Activated CD4-positive, alpha-beta T cell treated with anti-CD3 and anti-CD28 coated beads, Interleukin-2, amount 10 ng/mL, durations not matched to agents 7 days and 5 days (primary cell): ENCODE data around the gene HBM. TPM values are rescaled to one million over a fixed set of nuclear protein-coding genes. Genes with fewer than 3 reads are reported as not detected.
A peak's percentile ranks its signal among the peaks of the same experiment; 100 is the strongest.
"Not testable (repeated sequence)": the region's sequence is repeated elsewhere in the genome, so short reads cannot be mapped to it uniquely, and the experiment has no call there.

Experiments used
- CTCF ChIA-PET: fragments of 350-600 bp; sonication (Branson Sonifier 250); formaldehyde crosslinking; loops from one replicate; lab custom pipeline; 2021; ENCODE audit warnings: antibody characterized with exemption; lab: Charles Lee
- POLR2A ChIA-PET: fragments of 350-600 bp; sonication (Branson Sonifier 250); formaldehyde crosslinking; loops from one replicate; lab custom pipeline; 2021; ENCODE audit warnings: antibody characterized with exemption; lab: Charles Lee
- DNase-seq: peaks from one replicate; pipeline ENCODE4 v3.0.0-alpha.2; 2020
- H3K27ac Mint-ChIP-seq: one replicate; pipeline ENCODE4 v1.8.0; 2021; ENCODE audit warnings: mild to moderate bottlenecking, moderate library complexity, mixed read lengths
- H3K27me3 Mint-ChIP-seq: one replicate; pipeline ENCODE4 v1.8.0; 2021; ENCODE audit warnings: mixed read lengths
- H3K36me3 Mint-ChIP-seq: one replicate; pipeline ENCODE4 v1.8.0; 2021; ENCODE audit warnings: low read depth, mixed read lengths
- H3K4me1 Mint-ChIP-seq: one replicate; pipeline ENCODE4 v1.8.0; 2021; ENCODE audit warnings: mixed read lengths
- H3K4me3 Mint-ChIP-seq: one replicate; pipeline ENCODE4 v1.8.0; 2021; ENCODE audit warnings: mild to moderate bottlenecking, moderate library complexity, mixed read lengths
- H3K9me3 Mint-ChIP-seq: one replicate; pipeline ENCODE4 v1.8.0; 2021; ENCODE audit warnings: mixed read lengths
- total RNA-seq, 2 experiments: library from RNA; stranded (reverse); gene quantifications; one replicate each; pipeline ENCODE4 v1.2.3, GENCODE V29; 2021

Gene HBM
- total RNA-seq, 2 experiments from 2014 or later: not detected

DNA sequence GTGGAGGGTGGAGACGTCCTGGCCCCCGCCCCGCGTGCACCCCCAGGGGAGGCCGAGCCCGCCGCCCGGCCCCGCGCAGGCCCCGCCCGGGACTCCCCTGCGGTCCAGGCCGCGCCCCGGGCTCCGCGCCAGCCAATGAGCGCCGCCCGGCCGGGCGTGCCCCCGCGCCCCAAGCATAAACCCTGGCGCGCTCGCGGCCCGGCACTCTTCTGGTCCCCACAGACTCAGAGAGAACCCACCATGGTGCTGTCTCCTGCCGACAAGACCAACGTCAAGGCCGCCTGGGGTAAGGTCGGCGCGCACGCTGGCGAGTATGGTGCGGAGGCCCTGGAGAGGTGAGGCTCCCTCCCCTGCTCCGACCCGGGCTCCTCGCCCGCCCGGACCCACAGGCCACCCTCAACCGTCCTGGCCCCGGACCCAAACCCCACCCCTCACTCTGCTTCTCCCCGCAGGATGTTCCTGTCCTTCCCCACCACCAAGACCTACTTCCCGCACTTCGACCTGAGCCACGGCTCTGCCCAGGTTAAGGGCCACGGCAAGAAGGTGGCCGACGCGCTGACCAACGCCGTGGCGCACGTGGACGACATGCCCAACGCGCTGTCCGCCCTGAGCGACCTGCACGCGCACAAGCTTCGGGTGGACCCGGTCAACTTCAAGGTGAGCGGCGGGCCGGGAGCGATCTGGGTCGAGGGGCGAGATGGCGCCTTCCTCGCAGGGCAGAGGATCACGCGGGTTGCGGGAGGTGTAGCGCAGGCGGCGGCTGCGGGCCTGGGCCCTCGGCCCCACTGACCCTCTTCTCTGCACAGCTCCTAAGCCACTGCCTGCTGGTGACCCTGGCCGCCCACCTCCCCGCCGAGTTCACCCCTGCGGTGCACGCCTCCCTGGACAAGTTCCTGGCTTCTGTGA, 11.0 kb downstream of the HBM start, which contains the start of gene HBA1:
TSS of gene HBA1 (plus strand) at position 204 of the 906 bp plus-strand sequence. CDS start at position 241, 37 bp downstream.
- Mint-ChIP-seq H3K27me3 (peaks cover 49% of the 10 kb centered on the region), H3K4me3 (peak within 1 kb of the TSS; percentile 40), H3K4me1 (peaks cover 16% of the 10 kb centered on the region)
- H3K27ac Mint-ChIP-seq, H3K9me3 Mint-ChIP-seq, CTCF ChIA-PET, H3K36me3 Mint-ChIP-seq, DNase-seq, POLR2A ChIA-PET: not testable (repeated sequence)

DNA sequence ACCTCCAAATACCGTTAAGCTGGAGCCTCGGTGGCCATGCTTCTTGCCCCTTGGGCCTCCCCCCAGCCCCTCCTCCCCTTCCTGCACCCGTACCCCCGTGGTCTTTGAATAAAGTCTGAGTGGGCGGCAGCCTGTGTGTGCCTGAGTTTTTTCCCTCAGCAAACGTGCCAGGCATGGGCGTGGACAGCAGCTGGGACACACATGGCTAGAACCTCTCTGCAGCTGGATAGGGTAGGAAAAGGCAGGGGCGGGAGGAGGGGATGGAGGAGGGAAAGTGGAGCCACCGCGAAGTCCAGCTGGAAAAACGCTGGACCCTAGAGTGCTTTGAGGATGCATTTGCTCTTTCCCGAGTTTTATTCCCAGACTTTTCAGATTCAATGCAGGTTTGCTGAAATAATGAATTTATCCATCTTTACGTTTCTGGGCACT, 11.6 kb downstream of the HBM start:
- Mint-ChIP-seq H3K4me1 (peaks cover 16% of the 10 kb centered on the region), H3K27ac (no peak overlapping the region), H3K9me3 (no peaks in the 10 kb centered on the region), H3K27me3 (peaks cover 47% of the 10 kb centered on the region), H3K4me3 (no peak overlapping the region), H3K36me3 (no peaks in the 10 kb centered on the region)
- CTCF ChIA-PET: no interaction called here
- POLR2A ChIA-PET: no interaction called here
- DNase-seq: no peak

DNA sequence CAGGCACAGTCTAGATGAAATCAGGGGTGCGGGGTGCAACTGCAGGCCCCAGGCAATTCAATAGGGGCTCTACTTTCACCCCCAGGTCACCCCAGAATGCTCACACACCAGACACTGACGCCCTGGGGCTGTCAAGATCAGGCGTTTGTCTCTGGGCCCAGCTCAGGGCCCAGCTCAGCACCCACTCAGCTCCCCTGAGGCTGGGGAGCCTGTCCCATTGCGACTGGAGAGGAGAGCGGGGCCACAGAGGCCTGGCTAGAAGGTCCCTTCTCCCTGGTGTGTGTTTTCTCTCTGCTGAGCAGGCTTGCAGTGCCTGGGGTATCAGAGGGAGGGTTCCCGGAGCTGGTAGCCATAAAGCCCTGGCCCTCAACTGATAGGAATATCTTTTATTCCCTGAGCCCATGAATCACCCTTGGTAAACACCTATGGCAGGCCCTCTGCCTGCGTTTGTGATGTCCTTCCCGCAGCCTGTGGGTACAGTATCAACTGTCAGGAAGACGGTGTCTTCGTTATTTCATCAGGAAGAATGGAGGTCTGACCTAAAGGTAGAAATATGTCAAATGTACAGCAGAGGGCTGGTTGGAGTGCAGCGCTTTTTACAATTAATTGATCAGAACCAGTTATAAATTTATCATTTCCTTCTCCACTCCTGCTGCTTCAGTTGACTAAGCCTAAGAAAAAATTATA, 12.3 kb downstream of the HBM start:
- ChIA-PET POLR2A (no interaction called here), CTCF (interaction anchor here (2.4 kb wide), 1 partner anchor 10 kb away, joined by 7 read pairs; no protein-coding TSS in a partner anchor)
- H3K4me3 Mint-ChIP-seq: no peak overlapping the region
- DNase-seq: no peak
- H3K4me1 Mint-ChIP-seq: peaks cover 16% of the 10 kb centered on the region
- H3K36me3 Mint-ChIP-seq: no peaks in the 10 kb centered on the region
- peaks cover 47% of the 10 kb centered on the region for H3K27me3 Mint-ChIP-seq
- no peaks in the 10 kb centered on the region for H3K9me3 Mint-ChIP-seq
- no peak overlapping the region for H3K27ac Mint-ChIP-seq

DNA sequence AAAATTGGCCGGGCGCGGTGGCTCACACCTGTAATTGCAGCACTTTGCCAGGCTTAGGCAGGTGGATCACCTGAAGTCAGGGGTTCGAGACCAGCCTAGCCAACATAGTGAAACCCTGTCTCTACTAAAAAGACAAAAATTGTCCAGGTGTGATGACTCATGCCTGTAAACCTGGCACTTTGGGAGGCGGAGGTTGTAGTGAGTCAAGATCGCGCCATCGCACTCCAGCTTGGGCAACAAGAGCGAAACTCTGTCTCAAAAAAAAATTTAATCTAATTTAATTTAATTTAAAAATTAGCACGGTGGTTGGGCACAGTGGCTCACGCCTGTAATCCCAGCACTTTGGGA, 12.9 kb downstream of the HBM start:
- H3K9me3 Mint-ChIP-seq: no peaks in the 10 kb centered on the region

DNA sequence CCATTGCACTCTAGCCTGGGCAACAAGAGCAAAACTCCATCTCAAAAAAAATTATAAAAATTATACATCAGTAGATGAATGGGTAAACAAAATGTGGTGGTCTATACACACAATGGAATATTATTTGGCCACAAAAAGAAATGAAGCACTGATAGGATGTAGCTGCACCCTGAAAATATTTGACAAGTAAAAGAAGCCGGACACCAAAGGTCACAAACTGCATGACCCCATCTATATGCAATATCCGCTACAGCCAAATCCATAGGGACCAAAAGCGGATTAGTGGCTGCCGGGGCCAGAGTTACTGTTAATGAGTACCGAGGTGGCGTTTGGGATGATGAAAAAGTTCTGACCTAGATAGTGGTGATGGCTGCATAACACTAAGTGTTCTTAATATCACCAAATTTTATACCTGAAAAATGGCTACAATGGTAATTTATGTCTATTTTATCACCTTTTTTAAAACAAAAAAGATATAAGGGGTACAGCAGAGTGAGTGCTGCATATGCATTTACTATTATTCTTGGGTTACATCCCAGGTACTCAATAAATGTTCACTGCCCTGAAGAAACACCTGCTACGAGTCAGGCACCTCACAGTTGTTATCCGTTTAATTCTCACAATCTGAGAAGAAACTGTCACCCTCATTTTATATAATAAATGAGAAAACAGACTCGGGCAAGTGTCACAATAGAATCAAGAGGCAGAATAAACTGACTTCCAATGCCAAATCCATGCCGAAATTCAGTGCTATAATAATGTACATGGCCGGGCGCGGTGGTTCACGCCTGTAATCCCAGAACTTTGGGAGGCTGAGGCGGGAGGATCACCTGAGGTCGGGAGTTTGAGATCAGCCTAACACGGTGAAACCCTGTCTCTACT, 13.7 kb downstream of the HBM start:
- peaks cover 38% of the 10 kb centered on the region for H3K27me3 Mint-ChIP-seq
- DNase-seq: no peak

More for the DNA sequence above, 12.9 kb downstream of the HBM start:
- DNase-seq: no peak
- no peak overlapping the region for H3K27ac Mint-ChIP-seq
- H3K4me3 Mint-ChIP-seq: no peak overlapping the region
- ChIA-PET POLR2A (no interaction called here), CTCF (interaction anchor here (2.4 kb wide), 1 partner anchor 11 kb away, joined by 7 read pairs; no protein-coding TSS in a partner anchor)
- peaks cover 43% of the 10 kb centered on the region for H3K27me3 Mint-ChIP-seq
- H3K4me1 Mint-ChIP-seq: peaks cover 15% of the 10 kb centered on the region
- no peaks in the 10 kb centered on the region for H3K36me3 Mint-ChIP-seq

DNA sequence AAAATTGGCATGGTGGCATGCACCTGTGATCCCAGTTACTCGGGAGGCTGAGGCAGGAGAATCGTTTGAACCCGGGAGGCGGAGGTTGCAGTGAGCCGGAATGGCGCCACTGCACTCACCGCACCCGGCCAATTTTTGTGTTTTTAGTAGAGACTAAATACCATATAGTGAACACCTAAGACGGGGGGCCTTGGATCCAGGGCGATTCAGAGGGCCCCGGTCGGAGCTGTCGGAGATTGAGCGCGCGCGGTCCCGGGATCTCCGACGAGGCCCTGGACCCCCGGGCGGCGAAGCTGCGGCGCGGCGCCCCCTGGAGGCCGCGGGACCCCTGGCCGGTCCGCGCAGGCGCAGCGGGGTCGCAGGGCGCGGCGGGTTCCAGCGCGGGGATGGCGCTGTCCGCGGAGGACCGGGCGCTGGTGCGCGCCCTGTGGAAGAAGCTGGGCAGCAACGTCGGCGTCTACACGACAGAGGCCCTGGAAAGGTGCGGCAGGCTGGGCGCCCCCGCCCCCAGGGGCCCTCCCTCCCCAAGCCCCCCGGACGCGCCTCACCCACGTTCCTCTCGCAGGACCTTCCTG, 14.4 kb downstream of the HBM start, which contains the start of gene HBQ1:
TSS of gene HBQ1 (plus strand) at position 359 of the 575 bp plus-strand sequence. CDS start at position 387, 28 bp downstream.
- POLR2A ChIA-PET: no interaction called here
- Mint-ChIP-seq H3K9me3 (no peaks in the 10 kb centered on the region), H3K27me3 (peaks cover 31% of the 10 kb centered on the region), H3K4me1 (peaks cover 10% of the 10 kb centered on the region), H3K36me3 (peaks cover 1% of the 10 kb centered on the region), H3K4me3 (no peak within 1 kb of the TSS), H3K27ac (no peak within 1 kb of the TSS)
- CTCF ChIA-PET: interaction anchor here (1.0 to 2.4 kb wide), 2 partner anchors 9 to 12 kb away, joined by 3 to 7 read pairs; no protein-coding TSS in a partner anchor
- DNase-seq: no peak

More for the DNA sequence above, 13.7 kb downstream of the HBM start:
- Mint-ChIP-seq H3K9me3 (no peaks in the 10 kb centered on the region), H3K4me1 (peaks cover 14% of the 10 kb centered on the region), H3K36me3 (no peaks in the 10 kb centered on the region), H3K4me3 (no peak overlapping the region), H3K27ac (no peak overlapping the region)
- POLR2A ChIA-PET: no interaction called here
- CTCF ChIA-PET: interaction anchor here (2.4 kb wide), 1 partner anchor 11 kb away, joined by 7 read pairs; no protein-coding TSS in a partner anchor

DNA sequence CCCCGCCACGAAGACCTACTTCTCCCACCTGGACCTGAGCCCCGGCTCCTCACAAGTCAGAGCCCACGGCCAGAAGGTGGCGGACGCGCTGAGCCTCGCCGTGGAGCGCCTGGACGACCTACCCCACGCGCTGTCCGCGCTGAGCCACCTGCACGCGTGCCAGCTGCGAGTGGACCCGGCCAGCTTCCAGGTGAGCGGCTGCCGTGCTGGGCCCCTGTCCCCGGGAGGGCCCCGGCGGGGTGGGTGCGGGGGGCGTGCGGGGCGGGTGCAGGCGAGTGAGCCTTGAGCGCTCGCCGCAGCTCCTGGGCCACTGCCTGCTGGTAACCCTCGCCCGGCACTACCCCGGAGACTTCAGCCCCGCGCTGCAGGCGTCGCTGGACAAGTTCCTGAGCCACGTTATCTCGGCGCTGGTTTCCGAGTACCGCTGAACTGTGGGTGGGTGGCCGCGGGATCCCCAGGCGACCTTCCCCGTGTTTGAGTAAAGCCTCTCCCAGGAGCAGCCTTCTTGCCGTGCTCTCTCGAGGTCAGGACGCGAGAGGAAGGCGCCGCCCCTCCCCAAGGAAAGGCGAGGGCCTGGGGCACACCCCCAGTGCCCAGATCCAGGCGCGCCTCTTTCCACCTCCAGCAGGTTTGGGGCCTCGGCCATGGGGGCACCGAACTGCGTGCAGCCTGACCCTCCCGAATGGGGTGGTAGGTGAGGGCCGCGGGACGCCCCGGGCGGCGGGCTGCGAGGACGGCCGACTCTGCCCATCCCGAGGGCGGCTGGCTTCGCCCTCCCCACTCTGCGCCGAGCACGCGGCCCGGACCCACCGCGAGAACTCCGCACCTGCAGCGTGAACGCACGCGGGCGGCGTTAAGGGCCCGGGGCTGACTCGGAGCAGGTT, 15.1 kb downstream of the HBM start:
- no peaks in the 10 kb centered on the region for H3K9me3 Mint-ChIP-seq
- H3K36me3 Mint-ChIP-seq: peaks cover 2% of the 10 kb centered on the region
- CTCF ChIA-PET: interaction anchor here (0.7 to 2.4 kb wide), 8 partner anchors 10 to 116 kb away, joined by 3 to 9 read pairs (median 5); partner anchors contain the start of gene RHBDF1
- H3K27me3 Mint-ChIP-seq: peaks cover 26% of the 10 kb centered on the region
- H3K27ac Mint-ChIP-seq: no peak overlapping the region
- H3K4me1 Mint-ChIP-seq: peaks cover 5% of the 10 kb centered on the region
- POLR2A ChIA-PET: no interaction called here
- no peak overlapping the region for H3K4me3 Mint-ChIP-seq
- DNase-seq: peak; percentile 86

DNA sequence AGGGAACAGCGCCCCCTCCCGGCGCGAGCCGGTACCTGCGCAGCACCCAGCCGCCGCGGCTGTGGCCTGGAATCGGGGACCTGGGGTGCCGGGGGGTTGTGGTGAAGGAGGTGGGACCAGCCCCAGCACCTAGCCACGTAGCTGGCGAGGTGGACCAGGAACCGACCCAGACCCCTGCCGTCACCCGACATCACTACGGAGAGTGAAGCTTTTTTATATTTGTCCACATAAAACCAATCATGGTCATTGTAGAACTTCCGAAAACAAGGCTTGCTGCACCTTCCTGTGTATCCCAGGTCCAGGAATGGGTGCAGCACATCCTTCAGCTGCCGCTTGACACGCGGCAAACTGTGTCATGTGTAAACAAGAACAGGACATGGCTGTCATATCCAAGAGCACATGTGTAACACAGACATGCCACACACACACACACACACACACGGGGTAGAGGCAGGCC, 15.8 kb downstream of the HBM start:
- H3K4me3 Mint-ChIP-seq: no peak overlapping the region
- H3K36me3 Mint-ChIP-seq: peaks cover 2% of the 10 kb centered on the region
- H3K27ac Mint-ChIP-seq: no peak overlapping the region
- POLR2A ChIA-PET: no interaction called here
- CTCF ChIA-PET: interaction anchor here (0.7 to 1.9 kb wide), 6 partner anchors 10 to 116 kb away, joined by 3 to 9 read pairs (median 5); partner anchors contain the start of gene RHBDF1
- DNase-seq: no peak
- no peaks in the 10 kb centered on the region for H3K9me3 Mint-ChIP-seq
- H3K4me1 Mint-ChIP-seq: peaks cover 5% of the 10 kb centered on the region
- H3K27me3 Mint-ChIP-seq: peaks cover 26% of the 10 kb centered on the region

DNA sequence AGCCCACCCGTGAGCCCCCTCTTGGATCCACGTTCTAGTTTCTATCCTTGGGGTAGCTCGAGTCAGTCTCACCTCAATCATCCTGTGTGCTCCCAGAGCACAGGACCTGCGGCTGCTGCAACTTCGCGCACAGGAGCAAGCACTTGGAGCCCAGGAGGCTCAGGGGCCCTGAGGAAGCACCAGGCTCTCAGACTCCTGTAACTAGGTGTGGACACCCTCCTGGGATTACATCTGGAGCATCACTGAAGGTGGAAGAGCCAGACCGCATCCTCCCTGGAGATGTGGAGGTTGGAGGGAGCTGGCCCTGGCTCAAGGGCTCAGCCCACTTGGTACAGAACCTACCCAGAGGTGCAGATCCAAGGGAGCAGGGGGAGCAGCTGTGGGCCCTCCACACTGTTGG, 17.2 kb downstream of the HBM start:
- H3K4me3 Mint-ChIP-seq: no peak overlapping the region
- peaks cover 2% of the 10 kb centered on the region for H3K36me3 Mint-ChIP-seq
- no peak overlapping the region for H3K27ac Mint-ChIP-seq
- ChIA-PET CTCF (interaction anchor here (0.6 to 1.9 kb wide), 2 partner anchors 76 to 86 kb away, joined by 3 to 7 read pairs; no protein-coding TSS in a partner anchor), POLR2A (no interaction called here)
- no peak for DNase-seq
- H3K9me3 Mint-ChIP-seq: no peaks in the 10 kb centered on the region
- H3K27me3 Mint-ChIP-seq: peaks cover 17% of the 10 kb centered on the region
- H3K4me1 Mint-ChIP-seq: peaks cover 5% of the 10 kb centered on the region

DNA sequence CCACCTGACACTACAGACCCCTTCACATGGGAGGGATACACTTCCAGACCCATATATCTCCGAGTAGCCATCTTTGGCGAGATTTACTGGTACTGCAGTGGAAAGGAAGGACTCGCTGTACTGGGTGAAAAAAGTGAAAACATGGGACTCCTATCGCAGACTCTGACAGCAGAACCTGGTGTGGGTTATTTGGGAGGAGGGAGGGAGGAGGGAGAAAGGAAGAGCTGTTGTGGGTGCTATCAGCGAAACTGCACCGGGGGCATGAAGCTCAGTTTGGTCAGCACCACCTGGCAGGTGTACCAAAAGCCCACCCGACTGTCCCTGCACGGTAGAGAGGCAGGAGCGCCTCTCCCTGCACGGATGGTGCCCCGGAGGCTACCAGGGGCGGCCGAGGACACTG, 19.4 kb downstream of the HBM start:
- H3K4me1 Mint-ChIP-seq: peaks cover 9% of the 10 kb centered on the region
- no peak overlapping the region for H3K27ac Mint-ChIP-seq
- ChIA-PET POLR2A (no interaction called here), CTCF (no interaction called here)
- H3K4me3 Mint-ChIP-seq: no peak overlapping the region
- peaks cover 17% of the 10 kb centered on the region for H3K36me3 Mint-ChIP-seq
- H3K27me3 Mint-ChIP-seq: no peaks in the 10 kb centered on the region
- H3K9me3 Mint-ChIP-seq: no peaks in the 10 kb centered on the region
- no peak for DNase-seq

DNA sequence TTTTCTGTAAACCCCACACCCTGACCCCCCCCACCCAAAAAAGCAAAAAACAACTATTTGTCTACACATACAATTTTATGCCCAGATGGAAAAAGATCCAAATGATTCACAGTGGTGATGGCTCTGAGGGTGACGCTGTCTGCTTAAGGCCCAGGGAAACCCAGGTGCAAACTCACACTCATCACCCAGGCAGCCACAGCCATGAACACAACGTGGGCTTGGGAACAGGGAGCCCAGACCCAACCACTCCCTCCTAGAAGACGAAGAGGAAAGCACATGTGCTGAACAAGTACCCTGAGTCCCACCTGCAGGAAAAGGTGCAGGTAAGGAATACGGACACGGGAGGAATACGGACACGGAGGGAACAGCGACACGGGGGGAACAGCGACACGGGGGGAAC, 19.9 kb downstream of the HBM start:
- Mint-ChIP-seq H3K27ac (peak overlapping the region; percentile 36), H3K27me3 (no peaks in the 10 kb centered on the region), H3K36me3 (peaks cover 19% of the 10 kb centered on the region), H3K4me3 (no peak overlapping the region), H3K4me1 (peaks cover 9% of the 10 kb centered on the region), H3K9me3 (no peaks in the 10 kb centered on the region)
- no peak for DNase-seq
- CTCF ChIA-PET: no interaction called here
- POLR2A ChIA-PET: no interaction called here
